ENCODE data around the gene EDC3.
"Not testable (repeated sequence)": the region's sequence is repeated elsewhere in the genome, so short reads cannot be mapped to it uniquely, and the experiment has no call there.

The EDC3 gene

GRCh38 chr15:74709011-74709410, 13.2 kb upstream of the EDC3 start:
- no peak for DNase-seq

DNA sequence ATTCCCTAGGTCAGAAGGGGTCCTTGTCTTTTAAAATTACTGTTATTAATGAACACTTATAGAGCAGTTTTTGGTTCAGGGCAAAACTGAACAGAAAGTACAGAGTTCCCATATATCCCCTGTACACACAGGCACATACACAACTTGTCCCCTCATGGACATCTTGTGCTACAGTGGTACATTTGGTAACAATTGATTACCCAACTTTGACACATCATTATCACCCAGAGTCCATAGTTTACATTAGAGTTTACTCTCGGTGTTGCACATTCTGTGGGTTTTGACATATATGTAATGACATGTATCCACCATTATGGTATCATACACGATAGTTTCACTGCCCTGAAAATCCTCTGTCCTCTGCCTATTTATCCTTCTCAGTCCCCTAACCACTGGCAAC, 984 bp upstream of the EDC3 start:
- no peak for DNase-seq

DNA sequence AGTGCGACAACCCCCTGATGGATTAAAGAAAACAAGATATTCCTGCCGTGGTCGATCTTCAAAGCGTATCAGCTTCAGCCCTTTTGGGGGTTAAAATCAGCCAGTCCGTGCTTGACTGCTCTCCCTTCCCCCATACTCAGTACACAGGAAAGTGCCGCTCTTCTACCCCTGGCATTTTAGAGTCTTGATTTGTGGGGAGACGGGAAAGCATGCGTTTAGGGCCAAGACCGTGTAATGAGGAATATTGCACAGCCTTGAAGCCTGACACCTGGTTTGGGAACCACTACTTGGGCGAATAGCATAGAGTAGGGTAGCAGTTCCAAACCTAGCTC, 540 bp upstream of the EDC3 start:
- no peak for DNase-seq

DNA sequence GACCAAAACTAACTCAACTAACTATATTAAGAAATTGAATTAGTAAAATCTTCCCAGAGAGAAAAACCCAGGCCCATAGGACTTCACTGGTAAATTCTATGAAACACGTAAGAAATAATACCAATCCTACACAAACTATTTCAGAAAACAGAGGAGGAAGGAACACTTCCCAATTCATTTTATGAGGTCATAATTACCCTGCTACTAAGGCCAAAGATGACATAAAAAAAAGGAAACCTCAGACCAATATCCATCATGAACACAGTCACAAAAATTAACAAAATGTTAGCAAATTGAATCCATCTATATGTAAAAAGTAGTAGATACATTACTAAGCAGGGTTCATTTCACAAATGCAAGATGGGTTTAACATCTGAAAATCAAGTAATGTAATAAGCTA, 3.5 kb downstream of the EDC3 start:
- no peak for DNase-seq

DNA sequence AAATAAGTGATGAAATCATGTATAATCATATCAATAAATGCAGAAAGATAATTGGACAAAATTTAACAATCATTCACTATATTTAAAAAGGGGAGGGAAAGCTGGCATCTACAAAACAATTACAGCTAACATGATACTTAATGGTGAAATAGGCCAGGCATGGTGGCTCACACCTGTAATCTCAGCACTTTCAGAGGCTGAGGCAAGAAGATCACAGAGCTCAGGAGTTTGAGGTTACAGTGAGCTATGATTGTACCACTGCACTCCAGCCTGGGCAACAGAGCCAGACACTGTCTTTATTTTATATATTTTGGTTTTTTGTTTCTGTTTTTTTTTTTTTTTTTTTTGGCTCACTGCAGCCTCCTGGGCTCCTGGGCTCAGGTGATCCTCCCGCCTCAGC, 12.1 kb downstream of the EDC3 start:
- no peak for DNase-seq

DNA sequence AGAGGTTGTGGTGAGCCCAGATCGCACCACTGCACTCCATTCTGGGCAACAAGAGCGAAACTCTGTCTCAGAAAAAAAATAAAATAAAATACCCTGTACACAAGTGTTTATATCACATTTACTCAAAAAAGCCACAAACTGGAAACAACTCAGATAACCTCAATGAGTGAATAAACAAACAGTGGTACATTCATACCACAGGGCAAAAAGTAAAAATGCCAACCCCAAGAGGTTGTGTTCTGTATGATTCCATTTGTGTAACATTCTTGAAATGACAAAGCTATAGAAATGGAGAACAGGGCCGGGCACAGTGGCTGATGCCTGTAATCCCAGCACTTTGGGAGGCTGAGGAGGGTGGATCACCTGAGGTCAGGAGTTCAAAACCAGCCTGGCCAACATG, 12.9 kb downstream of the EDC3 start:
- DNase-seq = no peak

DNA sequence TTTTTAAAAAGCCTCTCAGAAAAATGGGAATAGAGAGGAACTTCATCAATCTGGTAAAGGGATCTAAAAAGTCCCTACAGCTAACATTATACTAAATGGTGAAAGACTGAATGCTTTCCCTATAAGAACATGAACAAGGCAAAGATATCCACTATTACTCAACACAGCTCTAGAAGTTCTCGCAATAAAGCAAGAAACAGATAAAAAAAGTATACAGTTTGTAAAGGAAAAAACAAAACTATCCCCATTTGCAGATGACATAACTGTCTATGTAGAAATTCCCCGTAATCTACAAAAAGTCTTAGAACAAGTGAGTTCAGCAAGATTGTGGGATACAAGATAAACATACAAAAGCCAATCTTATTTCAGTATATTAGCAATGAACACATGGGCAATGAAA, 15.4 kb downstream of the EDC3 start:
- DNase-seq = no peak

GRCh38 chr15:74676801-74677200, 19.0 kb downstream of the EDC3 start:
- no peak for DNase-seq

GRCh38 chr15:74674161-74674560, 21.7 kb downstream of the EDC3 start:
- no peak for DNase-seq

DNA sequence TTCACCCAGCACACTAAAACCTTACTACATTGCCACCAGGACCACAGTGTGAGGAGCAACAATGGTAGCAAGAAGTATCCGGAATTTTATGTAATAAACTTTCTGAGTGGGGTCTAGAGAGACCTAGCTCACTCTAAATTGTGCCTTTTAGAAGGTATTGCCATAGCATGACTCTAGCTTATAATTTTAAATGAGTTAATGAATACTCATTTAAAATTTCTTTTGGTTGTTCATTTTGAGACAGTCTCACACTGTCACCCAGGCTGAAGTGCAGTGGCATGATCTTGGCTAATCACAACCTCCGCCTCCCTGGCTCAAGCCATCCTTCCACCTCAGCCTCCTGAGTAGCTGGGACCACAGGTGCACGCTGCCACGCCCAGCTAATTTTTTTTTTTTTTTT, 26.2 kb downstream of the EDC3 start:
- no peak for DNase-seq

DNA sequence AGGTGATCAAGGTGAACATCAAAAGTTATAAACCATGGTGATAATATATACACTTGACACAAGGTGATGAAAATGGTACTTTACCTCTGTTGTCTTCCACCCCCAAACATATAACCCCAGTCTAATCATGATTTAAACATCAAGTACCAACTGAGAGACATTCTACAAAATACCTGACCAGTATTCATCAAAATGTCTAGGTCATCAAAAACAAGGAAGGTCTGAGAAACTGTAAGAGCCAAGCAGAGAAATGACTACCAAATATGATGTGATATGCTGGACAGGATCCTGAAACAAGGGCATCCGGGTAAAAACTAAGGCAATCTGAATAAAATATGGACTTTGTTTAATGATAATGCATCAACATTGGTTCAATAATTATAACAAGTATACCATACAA, 27.8 kb downstream of the EDC3 start:
- DNase-seq = no peak

DNA sequence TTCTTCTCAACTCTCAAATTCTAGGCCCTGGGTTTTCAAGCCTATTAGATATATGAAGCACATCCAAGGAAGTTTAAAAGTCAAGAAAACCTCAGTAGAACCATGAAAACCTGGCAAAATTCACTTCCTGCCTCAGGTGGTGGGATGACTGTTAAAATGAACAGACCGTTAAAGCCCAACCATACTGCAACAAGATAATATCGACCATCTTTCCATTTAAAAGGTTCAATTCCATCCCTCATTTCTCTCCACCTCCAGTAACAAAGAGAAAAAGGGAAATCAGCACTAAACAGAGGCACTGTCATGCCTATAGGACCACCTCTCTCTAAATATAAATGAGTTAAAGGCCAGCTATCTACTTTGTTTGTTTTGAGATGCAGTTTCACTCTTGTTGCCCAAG, 31.2 kb downstream of the EDC3 start:
- DNase-seq = no peak

DNA sequence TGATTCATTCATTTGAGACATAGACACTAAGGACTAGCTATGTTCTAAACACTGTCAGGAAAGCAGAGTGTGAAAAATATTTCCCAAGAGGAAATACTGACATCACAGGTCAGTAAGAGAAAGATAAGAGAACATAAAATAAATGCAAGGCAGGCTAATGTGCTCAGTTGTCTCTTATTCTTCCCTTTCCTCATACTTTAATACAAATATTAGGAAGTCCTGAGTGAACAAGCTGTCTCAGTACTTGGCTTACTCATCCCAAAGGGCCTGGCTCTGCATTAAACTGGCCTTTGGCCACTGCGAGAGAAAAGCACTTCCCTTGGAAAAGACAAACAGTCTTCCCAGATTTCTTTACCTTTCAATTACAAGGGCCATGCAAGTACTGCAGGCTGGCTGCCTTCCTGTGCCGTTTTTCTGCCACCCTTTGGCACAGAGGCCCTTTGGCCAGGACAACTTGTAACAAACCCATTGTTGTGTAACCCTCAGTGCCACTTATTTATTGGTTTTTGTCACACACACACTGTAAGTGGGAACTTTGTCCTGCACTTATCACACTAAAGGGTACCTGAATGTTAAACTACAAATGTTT, 31.7 kb downstream of the EDC3 start:
- DNase-seq = no peak

- no peak for DNase-seq
These were observed 32.4 kb downstream of the EDC3 start for GRCh38 chr15:74663303-74664027.

- DNase-seq = no peak
These were observed 33.6 kb downstream of the EDC3 start for GRCh38 chr15:74662064-74662860.

DNA sequence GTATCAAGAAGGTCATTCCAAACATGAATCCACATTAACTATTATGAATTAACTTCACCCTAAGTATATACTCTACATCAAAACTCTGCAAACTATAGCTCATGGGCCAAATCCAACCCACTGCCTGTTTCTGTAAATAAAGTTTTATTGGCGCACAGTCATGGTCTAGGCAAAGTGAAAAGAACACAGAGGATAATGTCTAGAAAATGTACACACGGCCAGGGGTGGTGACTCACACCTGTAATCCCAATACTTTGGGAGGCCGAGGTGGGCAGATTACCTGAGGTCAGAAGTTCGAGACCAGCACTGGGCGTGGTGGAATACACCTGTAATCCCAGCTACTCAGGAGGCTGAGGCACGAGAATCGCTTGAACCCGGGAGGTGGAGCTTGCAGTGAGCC, 34.5 kb downstream of the EDC3 start:
- not testable (repeated sequence) for DNase-seq

DNA sequence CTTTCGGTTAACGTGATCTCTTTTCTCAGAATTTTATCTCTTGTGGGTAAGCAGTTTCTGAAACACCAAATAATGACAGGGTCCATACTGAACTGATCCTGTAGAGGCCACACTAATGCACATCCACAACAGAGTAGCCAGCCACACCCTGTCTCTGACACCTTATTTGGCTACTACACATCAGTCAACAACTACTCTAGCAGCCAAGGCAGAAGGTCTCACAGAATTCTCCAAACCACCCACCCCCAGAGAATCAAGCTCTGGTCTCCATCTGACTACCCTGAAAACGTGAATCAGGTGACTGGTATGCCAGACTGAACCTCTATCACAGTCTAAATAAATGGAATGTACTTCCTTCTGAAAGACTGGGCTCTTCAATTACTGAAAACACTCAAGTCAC, 38.0 kb downstream of the EDC3 start:
- DNase-seq = no peak

GRCh38 chr15:74656935-74657535, 38.8 kb downstream of the EDC3 start:
- DNase-seq = no peak

GRCh38 chr15:74655424-74655823, 40.4 kb downstream of the EDC3 start:
- DNase-seq = no peak

- DNase-seq = no peak
These were observed 42.3 kb downstream of the EDC3 start for GRCh38 chr15:74653426-74654102.

DNA sequence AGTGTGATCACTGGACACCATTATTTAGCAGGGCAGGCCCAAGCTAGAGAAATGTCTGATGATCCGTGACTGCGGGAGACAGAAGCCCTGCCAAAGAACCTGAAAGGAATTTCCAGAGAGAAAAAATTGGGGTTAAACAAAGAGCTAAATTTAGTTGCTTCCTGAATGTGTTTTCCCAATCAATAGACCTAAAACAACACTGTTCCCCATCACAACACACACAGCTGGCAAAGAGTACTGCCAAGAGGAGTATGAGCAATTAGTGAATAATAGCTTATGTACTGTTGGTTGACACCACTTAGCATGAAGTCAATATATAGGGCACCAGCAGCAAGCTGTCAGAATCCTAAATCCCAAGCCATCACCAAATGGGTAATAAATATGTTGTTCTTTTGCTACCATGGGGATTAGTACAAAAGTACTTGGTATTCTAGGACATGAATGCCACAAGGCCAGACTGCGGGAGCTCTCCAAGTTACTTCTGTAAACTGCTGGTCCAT, 44.5 kb downstream of the EDC3 start:
- no peak for DNase-seq

DNA sequence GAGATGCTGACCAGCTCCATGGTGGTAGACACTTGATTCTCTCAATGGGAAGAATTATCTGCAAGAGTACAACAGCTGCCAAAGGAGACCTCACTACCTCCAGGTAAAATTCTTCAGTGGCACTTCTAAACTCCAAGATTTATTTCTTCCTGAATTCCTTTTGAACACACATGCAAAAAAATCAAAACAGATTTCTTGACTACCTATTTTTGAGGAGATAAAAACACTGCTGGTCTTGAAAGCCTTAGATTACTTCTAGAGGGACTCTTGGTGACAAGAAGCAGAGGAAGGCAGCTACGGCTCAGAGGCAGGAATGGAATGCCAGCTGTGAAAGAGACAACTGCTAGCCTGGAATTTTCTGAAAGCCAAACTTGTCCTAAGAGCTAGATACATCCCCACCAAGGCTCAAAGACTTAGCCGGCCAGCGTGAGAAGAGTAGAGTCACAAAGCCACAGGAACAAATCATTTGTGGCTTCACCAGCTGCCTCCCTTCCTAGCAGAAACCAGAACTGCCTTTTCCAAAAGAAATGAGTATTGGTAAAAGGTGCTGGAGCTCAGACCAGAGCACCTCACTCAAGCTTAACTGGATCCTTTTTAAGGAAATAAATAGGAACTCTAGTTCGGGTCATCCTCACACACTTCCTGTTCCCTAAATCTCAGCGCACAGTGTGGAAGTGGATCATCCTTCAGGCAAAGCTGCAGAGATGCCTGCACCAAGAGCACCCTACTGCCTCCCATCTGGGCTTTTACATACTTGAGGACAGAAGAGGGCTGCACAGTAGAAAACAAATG, 47.6 kb downstream of the EDC3 start:
- DNase-seq = no peak
